BLaER1 treated with 17β-estradiol and CSF1 and Interleukin-3, amounts not matched to agents 10 nM and 100 nM (cell line): ENCODE data around the gene MRTFB.
A peak's percentile ranks its signal among the peaks of the same experiment; 100 is the strongest.

Source experiments
- H3K27ac ChIP-seq, 11 experiments: shearing (Covaris generic); formaldehyde crosslinking; 2 replicates each; pipeline ENCODE4 v1.8.1; 2022
- H3K27me3 ChIP-seq, 11 experiments: shearing (Covaris generic); formaldehyde crosslinking; 2 replicates each; pipeline ENCODE4 v1.8.1; 2022
- H3K36me3 ChIP-seq, 11 experiments: shearing (Covaris generic); formaldehyde crosslinking; 2 replicates each; pipeline ENCODE4 v1.8.1; 2022
- H3K4me1 ChIP-seq, 10 experiments: shearing (Covaris generic); formaldehyde crosslinking; 2 replicates each; pipeline ENCODE4 v1.8.1; 2022
- H3K4me2 ChIP-seq, 11 experiments: shearing (Covaris generic); formaldehyde crosslinking; 2 replicates each; pipeline ENCODE4 v1.8.1; 2022
- H3K4me3 ChIP-seq, 10 experiments: shearing (Covaris generic); formaldehyde crosslinking; 2 replicates each; pipeline ENCODE4 v1.8.1; 2022
- H3K9ac ChIP-seq, 11 experiments: shearing (Covaris generic); formaldehyde crosslinking; 2 replicates each; pipeline ENCODE4 v1.8.1; 2022
- H3K9me3 ChIP-seq, 11 experiments: shearing (Covaris generic); formaldehyde crosslinking; replicated peaks in 1 of 11; 2 replicates each; pipeline ENCODE4 v1.8.1; 2022
- H4K20me1 ChIP-seq, 11 experiments: shearing (Covaris generic); formaldehyde crosslinking; 2 replicates each; pipeline ENCODE4 v1.8.1; 2022
- Cebpa-rat ChIP-seq, 11 experiments: shearing (Covaris generic); IDR thresholded peaks; 2 replicates each; pipeline ENCODE4 v1.8.1; 2022

The MRTFB gene

DNA sequence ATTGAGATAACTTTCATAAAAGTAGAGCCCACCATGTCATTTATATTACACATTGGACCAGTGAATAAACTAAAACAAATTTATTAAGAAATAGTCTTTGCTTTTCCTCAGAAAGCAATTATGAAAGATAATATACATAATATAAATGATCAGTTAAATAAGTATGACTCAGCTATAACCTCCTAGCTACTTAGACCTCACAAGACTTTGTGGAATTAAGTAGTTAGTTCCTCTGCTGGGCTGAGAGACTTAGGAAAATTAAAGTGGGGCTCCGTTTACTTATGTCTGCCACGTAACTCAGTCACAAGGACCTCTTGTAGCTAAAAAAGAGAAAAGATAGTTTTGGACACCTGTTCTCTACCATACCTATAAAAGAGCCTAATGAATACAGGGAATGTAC, 76.9 kb downstream of the MRTFB start:
- Histone ChIP-seq H3K9me3 (no peaks in the 10 kb centered on the region), H3K36me3 (peaks cover 0 to 36% (median 3%) of the 10 kb centered on the region in 11 experiments; a peak in 8 of 22 replicates), H4K20me1 (no peaks in the 10 kb centered on the region), H3K27me3 (no peaks in the 10 kb centered on the region), H3K4me2 (no peak overlapping the region), H3K27ac (no peak overlapping the region), H3K9ac (no peak overlapping the region), H3K4me1 (no peaks in the 10 kb centered on the region), H3K4me3 (no peak overlapping the region)
- no peak for TF ChIP-seq Cebpa-rat (IDR thresholded peaks at IDR 0.05)

- no peak overlapping the region for H3K27ac ChIP-seq
- H3K4me1 ChIP-seq: no peaks in the 10 kb centered on the region
- H3K36me3 ChIP-seq: peaks cover 0 to 30% (median 3%) of the 10 kb centered on the region in 11 experiments; a peak in 8 of 22 replicates
- no peaks in the 10 kb centered on the region for H3K27me3 ChIP-seq
- H3K4me3 ChIP-seq: no peak overlapping the region
- no peaks in the 10 kb centered on the region for H3K9me3 ChIP-seq
- H4K20me1 ChIP-seq: no peaks in the 10 kb centered on the region
- H3K4me2 ChIP-seq: no peak overlapping the region
- no peak overlapping the region for H3K9ac ChIP-seq
- TF ChIP-seq Cebpa-rat (IDR thresholded peaks at IDR 0.05): no peak
Measured at GRCh38 chr16:14148569-14148968, 77.5 kb downstream of the MRTFB start.

DNA sequence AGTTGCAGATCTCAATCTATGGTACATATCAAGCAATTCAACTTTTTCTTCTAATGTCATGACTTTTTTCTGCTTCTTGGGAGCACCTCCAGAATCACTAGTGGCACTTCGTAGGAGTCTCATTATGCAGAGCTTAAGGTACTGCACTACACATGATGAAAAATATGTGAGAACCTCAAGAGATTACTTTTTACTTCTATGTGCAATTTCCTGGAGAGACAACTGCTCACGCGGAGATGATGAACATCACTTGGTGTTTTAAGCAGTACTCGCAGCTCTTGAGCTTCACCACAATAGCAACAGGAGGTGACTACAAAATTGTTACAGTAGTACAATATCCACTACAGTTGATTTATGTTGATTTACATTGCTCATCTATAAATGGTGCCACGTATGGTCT, 79.7 kb downstream of the MRTFB start:
- Histone ChIP-seq H4K20me1 (no peaks in the 10 kb centered on the region), H3K27ac (no peak overlapping the region), H3K4me2 (no peak overlapping the region), H3K9me3 (no peaks in the 10 kb centered on the region), H3K27me3 (no peaks in the 10 kb centered on the region), H3K4me3 (no peak overlapping the region), H3K9ac (no peak overlapping the region), H3K4me1 (no peaks in the 10 kb centered on the region), H3K36me3 (peaks cover 0 to 26% (median 3%) of the 10 kb centered on the region in 11 experiments; a peak in 7 of 22 replicates)
- TF ChIP-seq Cebpa-rat (IDR thresholded peaks at IDR 0.05): no peak

GRCh38 chr16:14151256-14152030, 80.3 kb downstream of the MRTFB start:
- Histone ChIP-seq H3K27me3 (no peaks in the 10 kb centered on the region), H3K4me2 (no peak overlapping the region), H3K9ac (no peak overlapping the region), H3K9me3 (no peaks in the 10 kb centered on the region), H3K4me1 (no peaks in the 10 kb centered on the region), H3K27ac (no peak overlapping the region), H3K36me3 (peaks cover 0 to 25% (median 3%) of the 10 kb centered on the region in 11 experiments; a peak in 8 of 22 replicates), H3K4me3 (no peak overlapping the region), H4K20me1 (no peaks in the 10 kb centered on the region)
- TF ChIP-seq Cebpa-rat (IDR thresholded peaks at IDR 0.05): no peak

DNA sequence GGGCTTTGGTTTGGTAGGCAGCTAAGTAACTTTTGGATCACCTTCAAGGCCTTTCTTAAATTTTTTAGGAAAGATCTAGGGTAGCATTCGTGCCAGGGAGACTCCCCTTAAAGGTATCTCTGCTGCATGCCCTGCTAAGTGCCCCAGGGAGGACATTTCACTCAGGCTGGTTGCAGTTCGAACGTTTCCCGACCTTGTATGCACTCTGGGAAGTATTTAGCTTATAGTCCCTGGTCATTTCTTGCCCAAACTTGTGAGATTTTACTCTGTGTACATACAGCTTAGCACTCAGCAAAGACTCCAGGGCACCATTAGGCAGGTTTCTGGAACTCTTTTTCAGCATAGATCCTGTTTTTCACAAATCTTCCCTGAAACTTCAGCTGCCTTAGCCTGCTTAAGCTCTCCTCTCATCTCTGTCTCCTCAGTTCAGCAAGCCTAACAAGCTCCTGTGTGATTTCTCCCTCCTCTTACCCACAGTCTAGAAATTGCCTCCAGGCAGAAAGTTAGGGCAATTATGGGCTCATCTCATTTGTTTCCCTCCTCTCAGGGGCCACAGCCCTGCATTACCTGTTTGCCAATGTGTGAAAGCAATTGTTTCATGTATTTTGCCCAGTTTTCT, 84.6 kb downstream of the MRTFB start:
- H3K27me3 ChIP-seq: no peaks in the 10 kb centered on the region
- no peak overlapping the region for H3K4me3 ChIP-seq
- H3K27ac ChIP-seq: no peak overlapping the region
- no peaks in the 10 kb centered on the region for H4K20me1 ChIP-seq
- peaks cover 0 to 8% (median 0%) of the 10 kb centered on the region in 11 experiments; a peak in 5 of 22 replicates for H3K36me3 ChIP-seq
- H3K9ac ChIP-seq: no peak overlapping the region
- H3K4me2 ChIP-seq: no peak overlapping the region
- no peak for TF ChIP-seq Cebpa-rat (IDR thresholded peaks at IDR 0.05)
- H3K9me3 ChIP-seq: no peaks in the 10 kb centered on the region
- no peaks in the 10 kb centered on the region for H3K4me1 ChIP-seq

DNA sequence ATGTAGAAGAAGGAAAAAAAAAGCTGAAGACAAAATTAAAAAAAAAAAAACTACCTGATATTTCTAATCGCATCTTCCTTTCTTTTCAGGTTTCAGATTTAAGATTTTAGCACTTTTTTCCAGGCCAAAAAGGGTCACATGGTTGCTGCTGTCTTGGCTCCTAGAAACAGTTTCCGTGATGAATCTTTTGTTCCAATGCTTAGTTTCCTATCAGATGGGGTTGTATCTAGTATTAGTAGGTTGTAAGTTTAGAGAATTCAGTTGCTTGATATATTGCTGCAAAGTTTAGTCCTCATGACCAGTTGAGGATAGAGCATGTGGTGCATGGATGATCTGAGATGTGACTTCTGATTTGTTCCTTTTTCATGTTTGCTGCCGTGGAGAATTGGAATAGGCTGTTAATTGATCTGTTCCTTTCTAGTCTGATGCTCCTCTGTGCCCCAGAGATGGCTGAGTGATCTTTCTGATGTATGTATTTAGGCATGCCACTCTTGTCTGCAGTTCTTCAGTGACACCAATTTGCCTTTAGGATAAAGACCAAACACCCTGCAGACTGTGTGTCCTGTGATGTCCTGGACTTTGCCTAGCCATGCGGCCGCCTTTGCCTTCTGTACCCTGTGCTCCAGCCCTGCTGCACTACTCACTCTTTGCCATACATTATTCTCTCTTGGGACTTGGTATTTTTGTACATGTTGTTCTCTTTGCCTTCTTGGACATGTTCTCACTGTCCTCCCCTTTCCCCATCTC, 94.0 kb downstream of the MRTFB start:
- no peak for TF ChIP-seq Cebpa-rat (IDR thresholded peaks at IDR 0.05)
- Histone ChIP-seq H3K4me2 (no peak overlapping the region), H3K4me3 (no peak overlapping the region), H3K4me1 (peaks cover 0 to 14% (median 11%) of the 10 kb centered on the region in 10 experiments; a peak in 12 of 20 replicates), H3K36me3 (0 out of 22 replicates have a peak, but pooled peaks cover 0 to 2% (median 0%) of the 10 kb centered on the region in 11 experiments), H3K9me3 (peaks cover 0 to 6% (median 0%) of the 10 kb centered on the region in 11 experiments; a peak in 1 of 22 replicates), H3K27ac (no peak overlapping the region), H3K9ac (no peak overlapping the region), H3K27me3 (no peaks in the 10 kb centered on the region), H4K20me1 (no peaks in the 10 kb centered on the region)

DNA sequence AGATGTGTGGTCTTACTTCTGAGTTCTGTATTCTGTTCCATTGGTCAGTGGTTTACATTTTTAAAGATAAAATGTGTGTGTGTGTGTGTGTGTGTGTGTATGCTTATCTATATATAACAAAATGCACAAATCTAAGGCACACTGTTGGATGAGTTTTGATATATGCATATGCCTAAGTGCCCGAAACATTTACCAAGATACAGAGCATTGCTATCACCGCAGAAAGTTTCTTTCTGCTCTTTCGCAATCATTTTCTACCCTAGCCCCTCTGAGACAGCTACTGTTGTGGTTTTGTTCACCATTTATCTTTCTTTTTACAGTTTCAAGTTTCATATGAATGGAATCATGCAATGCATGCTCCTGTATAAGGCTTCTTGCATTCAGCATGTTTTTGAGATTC, 97.0 kb downstream of the MRTFB start:
- Histone ChIP-seq H4K20me1 (no peaks in the 10 kb centered on the region), H3K4me1 (peaks cover 0 to 12% (median 7%) of the 10 kb centered on the region in 10 experiments; a peak in 10 of 20 replicates), H3K27ac (no peak overlapping the region), H3K4me3 (no peak overlapping the region), H3K4me2 (peak overlapping the region in 6 of 11 experiments; percentile 15 to 48 (median 38); a peak in 10 of 22 replicates), H3K9me3 (peaks cover 6 to 19% (median 12%) of the 10 kb centered on the region in 11 experiments; a peak in 18 of 22 replicates), H3K9ac (no peak overlapping the region), H3K27me3 (no peaks in the 10 kb centered on the region), H3K36me3 (peaks cover 0 to 6% (median 0%) of the 10 kb centered on the region in 11 experiments; a peak in 1 of 22 replicates)
- TF ChIP-seq Cebpa-rat (IDR thresholded peaks at IDR 0.05): peak in 4 of 11 experiments; percentile 34 to 77 (median 45); a peak in 5 of 22 replicates

- Histone ChIP-seq H3K4me1 (peaks cover 0 to 12% (median 7%) of the 10 kb centered on the region in 10 experiments; a peak in 10 of 20 replicates), H3K9ac (no peak overlapping the region), H3K4me3 (no peak overlapping the region), H3K27me3 (no peaks in the 10 kb centered on the region), H3K9me3 (peaks cover 11 to 29% (median 19%) of the 10 kb centered on the region in 11 experiments; a peak in 21 of 22 replicates), H3K4me2 (no peak overlapping the region), H4K20me1 (no peaks in the 10 kb centered on the region), H3K27ac (no peak overlapping the region), H3K36me3 (peaks cover 0 to 8% (median 4%) of the 10 kb centered on the region in 11 experiments; a peak in 4 of 22 replicates)
- TF ChIP-seq Cebpa-rat (IDR thresholded peaks at IDR 0.05): no peak
Measured at GRCh38 chr16:14172200-14172809, 101.2 kb downstream of the MRTFB start.
